DMS79 treated with DMSO at 0.1 percent for 48 hours (cell line): ENCODE data around the gene ANKRD13B.

Source experiments
- DNase-seq: peaks from one replicate; lab custom pipeline; 2025; lab: John Stamatoyannopoulos, UW

The ANKRD13B gene

GRCh38 chr17:29568331-29569244, 24.3 kb upstream of the ANKRD13B start, which contains the start of gene TP53I13:
TP53I13 (plus strand) TSS chr17:29568701; CDS start chr17:29568759, 58 bp downstream.
- peak; percentile 78 for DNase-seq

GRCh38 chr17:29569245-29569950, 23.5 kb upstream of the ANKRD13B start:
- DNase-seq: no peak

GRCh38 chr17:29570521-29570920, 22.4 kb upstream of the ANKRD13B start:
- no peak for DNase-seq

- no peak for DNase-seq
Observed at GRCh38 chr17:29571486-29571882, 21.4 kb upstream of the ANKRD13B start.

GRCh38 chr17:29571883-29572681, 20.9 kb upstream of the ANKRD13B start:
- DNase-seq: no peak

- DNase-seq: no peak
Observed at GRCh38 chr17:29572691-29573557, 20.0 kb upstream of the ANKRD13B start.

GRCh38 chr17:29573558-29573869, 19.4 kb upstream of the ANKRD13B start:
- no peak for DNase-seq

- DNase-seq: no peak
Observed at GRCh38 chr17:29573871-29574731, 18.8 kb upstream of the ANKRD13B start.

GRCh38 chr17:29574732-29575510, 18.0 kb upstream of the ANKRD13B start:
- no peak for DNase-seq

GRCh38 chr17:29575511-29576213, 17.3 kb upstream of the ANKRD13B start:
- DNase-seq: no peak

GRCh38 chr17:29576214-29577000, 16.5 kb upstream of the ANKRD13B start:
- no peak for DNase-seq

- no peak for DNase-seq
Observed at GRCh38 chr17:29577001-29577370, 15.9 kb upstream of the ANKRD13B start.

GRCh38 chr17:29577385-29578211, 15.3 kb upstream of the ANKRD13B start:
- DNase-seq: no peak

- DNase-seq: no peak
Observed at GRCh38 chr17:29578626-29579485, 14.1 kb upstream of the ANKRD13B start.

GRCh38 chr17:29579866-29580771, 12.8 kb upstream of the ANKRD13B start:
- DNase-seq: peak; percentile 61
